MM.1S (cell line): ENCODE measurements around the gene EPHA6.
A peak's percentile ranks its signal among the peaks of the same experiment; 100 is the strongest.

Source experiments
- DNase-seq: peaks from one replicate; pipeline ENCODE4 v3.0.0-alpha.2; 2015
- H2AFZ ChIP-seq: fragments of 300-600 bp; sonication (generic); 2 replicates; pipeline ENCODE4 v1.6.0; 2016; ENCODE audit warnings: antibody characterized with exemption, low read length
- H3F3A ChIP-seq: fragments of 300-600 bp; sonication (generic); 2 replicates; pipeline ENCODE4 v1.6.1; 2016; ENCODE audit warnings: mild to moderate bottlenecking, antibody characterized with exemption, low read length, moderate library complexity, mixed read lengths; ENCODE audit not compliant: insufficient read depth
- H3K27ac ChIP-seq: fragments of 300-600 bp; sonication (generic); 2 replicates; pipeline ENCODE4 v1.5.1; 2016; ENCODE audit warnings: mild to moderate bottlenecking, low read length
- H3K27me3 ChIP-seq: fragments of 300-600 bp; sonication (generic); replicated peaks from 2 replicates; pipeline ENCODE4 v1.6.0; 2016; ENCODE audit warnings: low read length; ENCODE audit not compliant: insufficient read depth
- H3K36me3 ChIP-seq: fragments of 300-600 bp; sonication (generic); replicated peaks from 2 replicates; pipeline ENCODE4 v1.6.1; 2016; ENCODE audit warnings: mild to moderate bottlenecking, low read length, mixed read lengths; ENCODE audit not compliant: insufficient read depth
- H3K4me1 ChIP-seq: fragments of 300-600 bp; sonication (generic); 2 replicates; pipeline ENCODE4 v1.6.1; 2016; ENCODE audit warnings: low read length, mixed read lengths
- H3K4me2 ChIP-seq: fragments of 300-600 bp; sonication (generic); 2 replicates; pipeline ENCODE4 v1.6.0; 2016; ENCODE audit warnings: low read depth, low read length
- H3K4me3 ChIP-seq: fragments of 300-600 bp; sonication (generic); 2 replicates; pipeline ENCODE4 v1.5.1; 2016; ENCODE audit warnings: low read length, mixed read lengths
- H3K79me2 ChIP-seq: fragments of 300-600 bp; sonication (generic); 2 replicates; pipeline ENCODE4 v1.6.1; 2016; ENCODE audit warnings: mixed run types, low read length, mixed read lengths
- H3K9ac ChIP-seq: fragments of 300-600 bp; sonication (generic); 2 replicates; pipeline ENCODE4 v1.6.1; 2016; ENCODE audit warnings: low read length, mixed read lengths
- H3K9me2 ChIP-seq: fragments of 300-600 bp; sonication (generic); replicated peaks from 2 replicates; pipeline ENCODE4 v1.6.1; 2016; ENCODE audit warnings: mild to moderate bottlenecking, low read length, mixed read lengths; ENCODE audit not compliant: insufficient read depth
- H3K9me3 ChIP-seq: fragments of 300-600 bp; sonication (generic); replicated peaks from 2 replicates; pipeline ENCODE4 v1.6.1; 2016; ENCODE audit warnings: mild to moderate bottlenecking, low read length, mixed read lengths; ENCODE audit not compliant: insufficient read depth
- H4K20me1 ChIP-seq: fragments of 300-600 bp; sonication (generic); 2 replicates; pipeline ENCODE4 v1.6.1; 2016; ENCODE audit warnings: mild to moderate bottlenecking, low read length, moderate library complexity, mixed read lengths; ENCODE audit not compliant: insufficient read depth
- EZH2 ChIP-seq: fragments of 300-600 bp; sonication (generic); optimal IDR thresholded peaks from 2 replicates; pipeline ENCODE3; 2017; ENCODE audit warnings: low read depth, mild to moderate bottlenecking, antibody characterized with exemption, low read length, mixed read lengths
- EZH2phosphoT487 ChIP-seq: fragments of 300-600 bp; sonication (generic); IDR thresholded peaks from 2 replicates; pipeline ENCODE4 v1.6.1; 2018; ENCODE audit warnings: antibody characterized with exemption, low read length
- TF ChIP-seq, protein P1 (sequence below): fragments of 300-600 bp; sonication (generic); IDR thresholded peaks from 2 replicates; pipeline ENCODE4 v1.5.1; 2016; ENCODE audit warnings: antibody characterized with exemption, low read length, mixed read lengths

Gene EPHA6

DNA sequence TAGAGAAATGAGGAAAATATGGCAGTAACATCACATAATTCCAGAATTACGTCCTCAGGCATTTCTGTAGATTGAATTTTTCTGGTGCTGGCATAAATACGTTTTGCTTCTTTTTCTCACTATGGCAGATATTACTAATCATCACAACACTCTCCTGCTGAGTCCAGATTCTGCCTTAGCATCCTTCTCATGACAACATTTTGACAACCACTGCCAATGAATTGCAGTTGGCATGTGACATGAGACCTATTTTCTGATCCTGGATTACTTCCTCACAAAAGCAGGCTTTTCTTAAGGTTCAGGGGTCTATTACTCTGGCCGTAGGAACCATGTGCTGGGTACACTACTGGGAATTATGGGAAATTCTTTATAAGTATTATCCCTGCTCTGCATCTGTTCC is 927.6 kb downstream of the EPHA6 start:
- TF ChIP-seq, protein P1, sequence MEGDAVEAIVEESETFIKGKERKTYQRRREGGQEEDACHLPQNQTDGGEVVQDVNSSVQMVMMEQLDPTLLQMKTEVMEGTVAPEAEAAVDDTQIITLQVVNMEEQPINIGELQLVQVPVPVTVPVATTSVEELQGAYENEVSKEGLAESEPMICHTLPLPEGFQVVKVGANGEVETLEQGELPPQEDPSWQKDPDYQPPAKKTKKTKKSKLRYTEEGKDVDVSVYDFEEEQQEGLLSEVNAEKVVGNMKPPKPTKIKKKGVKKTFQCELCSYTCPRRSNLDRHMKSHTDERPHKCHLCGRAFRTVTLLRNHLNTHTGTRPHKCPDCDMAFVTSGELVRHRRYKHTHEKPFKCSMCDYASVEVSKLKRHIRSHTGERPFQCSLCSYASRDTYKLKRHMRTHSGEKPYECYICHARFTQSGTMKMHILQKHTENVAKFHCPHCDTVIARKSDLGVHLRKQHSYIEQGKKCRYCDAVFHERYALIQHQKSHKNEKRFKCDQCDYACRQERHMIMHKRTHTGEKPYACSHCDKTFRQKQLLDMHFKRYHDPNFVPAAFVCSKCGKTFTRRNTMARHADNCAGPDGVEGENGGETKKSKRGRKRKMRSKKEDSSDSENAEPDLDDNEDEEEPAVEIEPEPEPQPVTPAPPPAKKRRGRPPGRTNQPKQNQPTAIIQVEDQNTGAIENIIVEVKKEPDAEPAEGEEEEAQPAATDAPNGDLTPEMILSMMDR: no peak
- TF ChIP-seq EZH2phosphoT487: no peak
- no peak for TF ChIP-seq EZH2
- no peak overlapping the region for H3K27ac ChIP-seq
- no peaks in the 10 kb centered on the region; the same call in 1 of the 2 replicates for H3K9me2 ChIP-seq

DNA sequence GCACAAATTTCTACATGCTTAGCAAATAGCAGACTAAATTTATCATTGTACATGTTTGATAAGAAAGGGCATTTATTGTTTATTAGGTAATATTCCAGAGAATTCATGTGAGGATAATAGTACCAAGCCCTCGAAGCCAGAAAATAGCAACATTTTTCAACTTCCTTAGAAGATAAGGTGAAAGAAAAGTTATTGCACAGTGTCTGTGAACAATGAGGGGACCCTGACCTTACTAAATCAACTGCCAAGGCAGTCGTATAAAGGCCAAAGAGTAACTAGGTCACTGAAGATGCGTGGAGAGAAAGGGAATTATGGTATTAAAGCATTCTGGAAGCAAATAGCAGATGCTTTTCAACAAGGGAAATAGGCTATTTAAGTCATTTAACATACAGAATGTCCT is 929.9 kb downstream of the EPHA6 start:
- Histone ChIP-seq H3K4me1 (no peaks in the 10 kb centered on the region), H2AFZ (no peak overlapping the region), H3K4me3 (no peak overlapping the region), H4K20me1 (no peaks in the 10 kb centered on the region), H3K27me3 (no peaks in the 10 kb centered on the region), H3K27ac (no peak overlapping the region), H3K36me3 (no peaks in the 10 kb centered on the region), H3K9ac (no peak overlapping the region), H3K9me3 (no peaks in the 10 kb centered on the region), H3K4me2 (no peak overlapping the region), H3F3A (no peaks in the 10 kb centered on the region), H3K79me2 (no peaks in the 10 kb centered on the region), H3K9me2 (no peaks in the 10 kb centered on the region; the same call in 1 of the 2 replicates)
- no peak for DNase-seq
- TF ChIP-seq, protein P1: no peak
- no peak for TF ChIP-seq EZH2phosphoT487
- TF ChIP-seq EZH2: no peak

More for the DNA sequence above, 927.6 kb downstream of the EPHA6 start:
- Histone ChIP-seq H2AFZ (no peak overlapping the region), H3K36me3 (no peaks in the 10 kb centered on the region), H3F3A (no peaks in the 10 kb centered on the region), H4K20me1 (no peaks in the 10 kb centered on the region), H3K4me1 (no peaks in the 10 kb centered on the region), H3K9me3 (no peaks in the 10 kb centered on the region), H3K9ac (no peak overlapping the region), H3K27me3 (no peaks in the 10 kb centered on the region), H3K4me2 (no peak overlapping the region), H3K4me3 (no peak overlapping the region), H3K79me2 (no peaks in the 10 kb centered on the region)
- no peak for DNase-seq

DNA sequence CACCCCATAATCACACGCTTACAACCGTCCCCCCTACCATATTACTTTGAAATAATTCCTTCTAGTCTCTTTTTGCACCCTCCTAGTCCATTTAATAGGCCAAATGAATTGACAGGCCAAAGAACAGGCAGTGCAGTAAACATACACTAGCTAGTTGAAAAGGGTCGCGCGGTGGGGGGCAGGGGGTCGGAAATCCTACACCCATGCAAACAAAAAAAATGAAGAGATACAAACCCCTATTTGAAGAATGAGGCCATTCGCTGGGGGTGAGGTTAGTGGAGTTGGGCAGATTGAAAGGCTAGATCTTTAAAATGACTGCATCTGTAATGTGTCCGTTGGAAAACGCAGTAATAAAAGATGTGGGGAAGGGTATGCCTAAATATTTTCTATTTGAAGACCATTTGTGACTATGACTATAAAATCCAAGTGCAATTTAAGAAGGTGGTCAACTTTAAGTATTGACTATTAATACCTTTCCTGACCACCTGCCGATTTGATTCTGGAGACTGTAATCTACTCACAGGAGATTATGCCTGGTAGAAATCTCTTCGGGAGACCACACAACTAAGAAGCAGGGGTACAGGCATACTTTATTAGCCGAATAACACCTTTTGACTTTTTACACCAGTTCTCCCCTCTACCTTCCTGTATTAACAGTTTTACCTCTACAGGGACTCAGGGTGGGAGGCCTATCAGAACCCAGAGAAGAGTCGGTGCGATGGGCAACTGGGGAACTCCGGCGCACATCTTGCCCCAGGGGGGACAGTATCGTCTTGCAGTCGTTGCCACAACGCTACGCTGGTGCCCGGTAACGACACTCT is 949.4 kb downstream of the EPHA6 start:
- Histone ChIP-seq H3K4me2 (peak overlapping the region; percentile 86), H3K9me3 (no peaks in the 10 kb centered on the region), H3K79me2 (no peaks in the 10 kb centered on the region), H3K27me3 (no peaks in the 10 kb centered on the region), H3K9ac (peak overlapping the region; percentile 51; the same call in 1 of the 2 replicates), H3K36me3 (no peaks in the 10 kb centered on the region), H3K4me3 (peak overlapping the region; percentile 93), H3F3A (peaks cover 5% of the 10 kb centered on the region; the same call in 1 of the 2 replicates), H4K20me1 (no peaks in the 10 kb centered on the region), H3K27ac (peak overlapping the region; percentile 71; the same call in 1 of the 2 replicates), H3K9me2 (no peaks in the 10 kb centered on the region), H3K4me1 (peaks cover 8% of the 10 kb centered on the region; the same call in 1 of the 2 replicates), H2AFZ (peak overlapping the region; percentile 97)
- DNase-seq: no peak
- TF ChIP-seq EZH2phosphoT487 (no peak), EZH2 (no peak)
- TF ChIP-seq, protein P1: no peak
